ENCODE data around the gene NR2F1-AS1.

Gene NR2F1-AS1

DNA sequence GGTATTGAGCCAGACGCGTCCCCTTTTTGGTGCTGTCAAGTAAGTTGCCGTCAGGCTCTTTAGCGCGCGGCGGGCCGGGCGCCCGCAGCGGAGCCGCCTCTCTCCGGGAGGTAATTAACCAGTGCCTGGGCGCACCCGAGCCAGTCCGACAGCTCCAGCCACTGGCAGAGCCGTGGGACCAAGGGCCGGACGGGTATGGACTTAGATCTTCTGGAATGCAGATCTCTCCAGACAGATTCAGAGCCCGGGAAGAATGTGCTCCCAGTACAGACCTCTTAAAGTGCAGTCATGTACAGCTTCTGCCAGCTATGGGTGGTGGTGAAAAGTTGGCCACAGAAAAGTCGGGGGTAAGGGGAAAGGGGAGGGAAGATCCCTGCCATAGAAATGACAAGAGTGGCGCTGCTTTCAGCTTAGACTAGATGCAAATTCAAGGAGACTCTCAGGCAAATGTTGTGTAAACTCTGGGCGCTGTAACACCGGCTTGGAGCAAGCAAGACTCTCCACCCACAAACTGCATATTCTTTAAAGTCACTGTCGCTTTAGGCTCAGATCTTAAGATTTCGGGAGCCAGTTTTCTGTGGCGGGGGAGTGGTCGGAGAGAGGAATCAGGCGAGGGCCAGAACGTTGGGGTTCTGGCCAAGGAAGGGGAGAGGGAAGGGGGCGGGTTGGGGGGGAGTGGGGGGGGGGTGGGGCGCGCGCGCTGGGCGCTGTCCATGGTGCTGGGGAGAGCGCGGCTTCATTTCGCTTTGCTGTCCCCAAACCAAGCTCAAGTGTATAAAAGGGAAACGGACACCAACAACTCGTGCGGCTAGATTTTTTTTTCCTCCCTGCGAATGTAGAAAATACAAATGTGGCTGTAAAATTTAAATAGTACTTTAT is 31.2 kb upstream of the NR2F1-AS1 start:
- Histone ChIP-seq H2AK5ac (ENCODE audit: low read depth, low read length) (no peak overlapping the region), H2BK15ac (ENCODE audit: low read length) (no peak overlapping the region), H2BK120ac (ENCODE audit: low read depth, low read length) (no peak overlapping the region), H3K4ac (ENCODE audit: low read length) (no peak overlapping the region), H3K23ac (ENCODE audit: low read depth, low read length, poor library complexity) (no peak overlapping the region), H3K27ac (replicated peaks; ENCODE audit: low read length) (no peak overlapping the region), H4K91ac (ENCODE audit: low read depth, low read length, poor library complexity) (no peak overlapping the region), H3K18ac (ENCODE audit: low read length) (no peak overlapping the region), H2BK12ac (ENCODE audit: low read length) (no peak overlapping the region), H2AFZ (ENCODE audit: low read length) (peak overlapping the region; percentile 52), H3K14ac (ENCODE audit: low read length) (no peak overlapping the region), H3K27me3 (ENCODE audit: control insufficient read depth in 3 of 3, insufficient read depth in 3 of 3, low read depth in 1 of 3, low read length in 3 of 3) (peaks cover 0 to 48% (median 9%) of the 10 kb centered on the region in 3 experiments), H3K79me1 (ENCODE audit: low read depth, low read length) (no peaks in the 10 kb centered on the region), H3K4me2 (ENCODE audit: insufficient read depth, low read length, poor library complexity, severe bottlenecking) (peak overlapping the region; percentile 54), H3K4me1 (ENCODE audit: control insufficient read depth in 2 of 2, insufficient read depth in 1 of 2, low read depth in 1 of 2, low read length in 2 of 2) (peaks cover 5 to 60% of the 10 kb centered on the region in 2 donors), H3K9ac (ENCODE audit: low read depth, low read length, poor library complexity) (no peak overlapping the region), H3K9me3 (replicated peaks in 1 of 2; ENCODE audit: control insufficient read depth in 2 of 2, insufficient read depth in 1 of 2, low read depth in 1 of 2, low read length in 2 of 2) (no peaks in the 10 kb centered on the region), H4K8ac (ENCODE audit: low read depth, low read length) (no peak overlapping the region), H3K36me3 (replicated peaks in 1 of 2; ENCODE audit: control insufficient read depth in 2 of 2, insufficient read depth in 2 of 2, low read length in 2 of 2) (peaks cover 0 to 10% of the 10 kb centered on the region in 2 donors), H2BK5ac (ENCODE audit: low read length) (no peak overlapping the region), H3K4me3 (ENCODE audit: low read length in 2 of 2) (peak overlapping the region in 1 of 2 donors; percentile 43)
- DNase-seq (ENCODE audit: low spot score) = no peak
- WGBS, 2 donors (ENCODE audit: extremely low coverage in 2 of 2, insufficient read length in 2 of 2, insufficient replicate concordance in 1 of 2) = no CpG with 5 or more reads among the region's 43 CpGs

DNA sequence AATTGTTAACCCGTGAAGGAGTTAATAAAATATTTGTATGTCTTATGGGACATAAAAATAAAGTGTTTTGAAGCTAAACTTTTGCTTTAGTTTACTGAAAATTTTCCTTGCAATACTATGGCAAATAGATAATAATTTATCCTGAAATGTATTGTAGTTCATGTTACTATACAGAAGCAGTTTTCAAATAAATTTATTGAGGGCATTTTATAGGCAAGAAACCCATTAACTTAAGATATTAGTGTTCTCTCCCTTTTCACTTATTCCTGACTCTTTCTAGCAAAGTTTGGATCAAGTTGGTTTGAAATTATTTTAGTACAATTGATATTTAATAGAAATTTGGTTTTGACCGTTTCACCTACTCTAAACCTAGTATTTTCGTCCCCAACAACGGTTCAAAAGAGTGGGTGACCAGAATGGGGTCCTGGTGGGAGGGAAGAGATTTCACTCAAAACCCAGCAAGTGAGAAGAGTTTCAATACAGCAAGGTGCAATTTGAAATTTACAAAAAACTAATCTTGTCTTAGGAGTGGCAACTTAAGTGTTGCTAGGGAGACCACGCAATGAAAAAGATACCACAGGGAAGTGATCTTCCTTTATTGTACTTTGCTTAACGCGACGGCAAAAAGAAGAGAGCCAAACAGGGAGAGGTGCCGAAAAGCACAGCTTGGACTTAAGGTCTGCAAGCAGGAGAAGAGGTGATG is 30.4 kb upstream of the NR2F1-AS1 start:
- H3K9ac ChIP-seq (ENCODE audit: low read depth, low read length, poor library complexity) = no peak overlapping the region
- no peak overlapping the region for H3K14ac ChIP-seq (ENCODE audit: low read length)
- H3K18ac ChIP-seq (ENCODE audit: low read length) = no peak overlapping the region
- no peak overlapping the region for H2AFZ ChIP-seq (ENCODE audit: low read length)
- H3K27ac ChIP-seq (replicated peaks; ENCODE audit: low read length) = no peak overlapping the region
- no peak overlapping the region for H2BK5ac ChIP-seq (ENCODE audit: low read length)
- no peak overlapping the region for H2BK15ac ChIP-seq (ENCODE audit: low read length)
- peak overlapping the region in 1 of 2 donors; percentile 43 for H3K4me3 ChIP-seq (ENCODE audit: low read length in 2 of 2)
- no peak for DNase-seq (ENCODE audit: low spot score)
- H3K9me3 ChIP-seq (replicated peaks in 1 of 2; ENCODE audit: control insufficient read depth in 2 of 2, insufficient read depth in 1 of 2, low read depth in 1 of 2, low read length in 2 of 2) = no peaks in the 10 kb centered on the region
- H3K36me3 ChIP-seq (replicated peaks in 1 of 2; ENCODE audit: control insufficient read depth in 2 of 2, insufficient read depth in 2 of 2, low read length in 2 of 2) = peaks cover 0 to 10% of the 10 kb centered on the region in 2 donors
- H3K4me1 ChIP-seq (ENCODE audit: control insufficient read depth in 2 of 2, insufficient read depth in 1 of 2, low read depth in 1 of 2, low read length in 2 of 2) = peaks cover 5 to 63% of the 10 kb centered on the region in 2 donors
- H3K4me2 ChIP-seq (ENCODE audit: insufficient read depth, low read length, poor library complexity, severe bottlenecking) = no peak overlapping the region
- no CpG with 5 or more reads among the region's 9 CpGs for WGBS, 2 donors (ENCODE audit: extremely low coverage in 2 of 2, insufficient read length in 2 of 2, insufficient replicate concordance in 1 of 2)
- H4K91ac ChIP-seq (ENCODE audit: low read depth, low read length, poor library complexity) = no peak overlapping the region
- no peaks in the 10 kb centered on the region for H3K79me1 ChIP-seq (ENCODE audit: low read depth, low read length)
- no peak overlapping the region for H3K4ac ChIP-seq (ENCODE audit: low read length)
- H3K27me3 ChIP-seq (ENCODE audit: control insufficient read depth in 3 of 3, insufficient read depth in 3 of 3, low read depth in 1 of 3, low read length in 3 of 3) = peaks cover 0 to 46% (median 9%) of the 10 kb centered on the region in 3 experiments
- no peak overlapping the region for H2BK12ac ChIP-seq (ENCODE audit: low read length)
- no peak overlapping the region for H4K8ac ChIP-seq (ENCODE audit: low read depth, low read length)
- H2AK5ac ChIP-seq (ENCODE audit: low read depth, low read length) = no peak overlapping the region
- no peak overlapping the region for H3K23ac ChIP-seq (ENCODE audit: low read depth, low read length, poor library complexity)
- H2BK120ac ChIP-seq (ENCODE audit: low read depth, low read length) = no peak overlapping the region

DNA sequence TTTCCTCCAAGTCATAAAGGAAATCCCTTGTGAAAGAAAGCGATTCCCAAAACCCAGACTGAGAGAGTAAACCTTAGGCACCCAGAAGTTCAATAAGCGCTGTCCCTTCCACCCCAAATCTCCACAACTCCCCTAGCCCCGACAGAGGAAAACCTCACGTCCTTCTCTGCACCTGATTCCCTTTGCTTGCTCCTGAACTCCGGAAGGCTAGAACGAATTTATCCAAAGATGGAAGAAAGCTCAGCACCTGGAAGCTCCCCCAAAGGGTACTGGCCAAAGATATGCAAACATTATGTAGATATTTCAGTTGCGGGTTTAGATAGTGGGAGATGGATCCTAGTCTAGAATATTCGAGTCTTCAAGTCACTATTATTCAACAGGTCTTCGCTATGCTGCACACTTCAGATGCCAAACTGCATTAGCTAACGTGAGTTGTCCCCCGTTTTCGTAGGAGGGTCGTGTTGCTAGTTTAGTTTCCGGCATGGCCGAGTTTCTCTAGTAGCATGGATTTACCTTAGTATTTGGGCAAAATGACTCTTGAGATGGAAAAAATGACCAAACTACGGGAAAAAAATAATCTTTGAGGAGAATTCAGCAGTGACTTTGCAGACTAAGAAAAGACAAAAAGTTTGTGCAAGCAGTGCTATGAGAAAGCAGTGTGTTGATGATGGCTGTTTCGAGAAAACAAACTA is 29.7 kb upstream of the NR2F1-AS1 start:
- no peak overlapping the region for H2BK5ac ChIP-seq (ENCODE audit: low read length)
- no peak overlapping the region for H3K4me3 ChIP-seq (ENCODE audit: low read length in 2 of 2)
- peaks cover 0 to 50% (median 9%) of the 10 kb centered on the region in 3 experiments for H3K27me3 ChIP-seq (ENCODE audit: control insufficient read depth in 3 of 3, insufficient read depth in 3 of 3, low read depth in 1 of 3, low read length in 3 of 3)
- H3K23ac ChIP-seq (ENCODE audit: low read depth, low read length, poor library complexity) = no peak overlapping the region
- H2AFZ ChIP-seq (ENCODE audit: low read length) = no peak overlapping the region
- no peak overlapping the region for H4K8ac ChIP-seq (ENCODE audit: low read depth, low read length)
- no peak overlapping the region for H3K4me2 ChIP-seq (ENCODE audit: insufficient read depth, low read length, poor library complexity, severe bottlenecking)
- no peak overlapping the region for H3K14ac ChIP-seq (ENCODE audit: low read length)
- H2BK120ac ChIP-seq (ENCODE audit: low read depth, low read length) = no peak overlapping the region
- no peak overlapping the region for H2BK12ac ChIP-seq (ENCODE audit: low read length)
- no peak for DNase-seq (ENCODE audit: low spot score)
- H2AK5ac ChIP-seq (ENCODE audit: low read depth, low read length) = no peak overlapping the region
- WGBS, 2 donors (ENCODE audit: extremely low coverage in 2 of 2, insufficient read length in 2 of 2, insufficient replicate concordance in 1 of 2) = no CpG with 5 or more reads among the region's 17 CpGs
- H3K27ac ChIP-seq (replicated peaks; ENCODE audit: low read length) = no peak overlapping the region
- no peak overlapping the region for H4K91ac ChIP-seq (ENCODE audit: low read depth, low read length, poor library complexity)
- H3K36me3 ChIP-seq (replicated peaks in 1 of 2; ENCODE audit: control insufficient read depth in 2 of 2, insufficient read depth in 2 of 2, low read length in 2 of 2) = peaks cover 0 to 11% of the 10 kb centered on the region in 2 donors
- no peak overlapping the region for H3K9ac ChIP-seq (ENCODE audit: low read depth, low read length, poor library complexity)
- no peaks in the 10 kb centered on the region for H3K79me1 ChIP-seq (ENCODE audit: low read depth, low read length)
- no peak overlapping the region for H3K4ac ChIP-seq (ENCODE audit: low read length)
- H3K4me1 ChIP-seq (ENCODE audit: control insufficient read depth in 2 of 2, insufficient read depth in 1 of 2, low read depth in 1 of 2, low read length in 2 of 2) = peaks cover 5 to 63% of the 10 kb centered on the region in 2 donors
- H3K9me3 ChIP-seq (replicated peaks in 1 of 2; ENCODE audit: control insufficient read depth in 2 of 2, insufficient read depth in 1 of 2, low read depth in 1 of 2, low read length in 2 of 2) = no peaks in the 10 kb centered on the region
- H3K18ac ChIP-seq (ENCODE audit: low read length) = no peak overlapping the region
- no peak overlapping the region for H2BK15ac ChIP-seq (ENCODE audit: low read length)
